ENCODE measurements around the gene CERKL. TPM values are rescaled to one million over a fixed set of nuclear protein-coding genes. Genes with fewer than 3 reads are reported as not detected.
"Not testable (repeated sequence)": the region's sequence is repeated elsewhere in the genome, so short reads cannot be mapped to it uniquely, and the experiment has no call there.

CERKL gene, protein sequence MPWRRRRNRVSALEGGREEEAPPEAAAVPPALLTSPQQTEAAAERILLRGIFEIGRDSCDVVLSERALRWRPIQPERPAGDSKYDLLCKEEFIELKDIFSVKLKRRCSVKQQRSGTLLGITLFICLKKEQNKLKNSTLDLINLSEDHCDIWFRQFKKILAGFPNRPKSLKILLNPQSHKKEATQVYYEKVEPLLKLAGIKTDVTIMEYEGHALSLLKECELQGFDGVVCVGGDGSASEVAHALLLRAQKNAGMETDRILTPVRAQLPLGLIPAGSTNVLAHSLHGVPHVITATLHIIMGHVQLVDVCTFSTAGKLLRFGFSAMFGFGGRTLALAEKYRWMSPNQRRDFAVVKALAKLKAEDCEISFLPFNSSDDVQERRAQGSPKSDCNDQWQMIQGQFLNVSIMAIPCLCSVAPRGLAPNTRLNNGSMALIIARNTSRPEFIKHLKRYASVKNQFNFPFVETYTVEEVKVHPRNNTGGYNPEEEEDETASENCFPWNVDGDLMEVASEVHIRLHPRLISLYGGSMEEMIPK
- total RNA-seq = not detected
- long read RNA-seq = 0 reads

DNA sequence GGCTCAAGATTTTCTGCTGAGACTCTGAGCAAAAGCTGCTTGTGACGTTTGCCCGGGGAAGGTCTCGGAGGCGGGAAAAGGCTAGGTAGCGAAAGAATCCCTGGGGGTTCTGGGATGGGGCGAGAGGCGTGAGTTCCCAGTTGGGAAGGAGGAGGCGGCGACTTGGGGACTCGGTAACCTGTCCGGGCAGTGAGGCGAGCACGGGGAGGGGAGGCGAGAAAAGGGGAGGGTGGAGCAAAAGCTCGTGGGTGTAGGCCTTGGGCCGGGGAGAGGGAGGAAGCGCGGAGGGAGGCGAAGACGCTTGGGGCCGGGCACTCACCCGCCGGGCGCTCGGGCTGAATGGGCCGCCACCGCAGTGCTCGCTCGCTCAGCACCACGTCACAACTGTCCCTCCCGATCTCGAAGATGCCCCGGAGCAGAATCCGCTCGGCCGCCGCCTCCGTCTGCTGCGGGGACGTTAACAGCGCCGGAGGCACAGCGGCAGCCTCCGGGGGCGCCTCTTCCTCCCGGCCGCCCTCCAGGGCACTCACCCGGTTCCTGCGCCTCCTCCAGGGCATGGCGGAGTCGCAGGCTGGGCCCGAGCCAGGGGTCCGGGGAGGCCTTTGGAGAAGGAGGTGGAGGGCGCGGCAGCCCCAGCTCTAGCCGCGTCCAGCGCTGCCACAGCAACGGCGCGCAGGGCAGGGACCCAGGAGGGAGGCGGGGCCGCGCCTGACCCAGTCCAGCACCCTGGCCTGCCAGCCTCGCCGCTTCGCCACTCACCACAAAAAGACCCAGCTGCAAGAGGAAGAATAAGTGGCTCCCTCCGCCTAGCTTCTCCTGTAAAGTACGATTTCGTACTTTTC lies at the start of gene CERKL:
CERKL (minus strand) TSS at position 656 of the 842 bp plus-strand sequence; CDS start at position 557, 99 bp downstream.
- no peak for DNase-seq (ENCODE audit: low spot score)

DNA sequence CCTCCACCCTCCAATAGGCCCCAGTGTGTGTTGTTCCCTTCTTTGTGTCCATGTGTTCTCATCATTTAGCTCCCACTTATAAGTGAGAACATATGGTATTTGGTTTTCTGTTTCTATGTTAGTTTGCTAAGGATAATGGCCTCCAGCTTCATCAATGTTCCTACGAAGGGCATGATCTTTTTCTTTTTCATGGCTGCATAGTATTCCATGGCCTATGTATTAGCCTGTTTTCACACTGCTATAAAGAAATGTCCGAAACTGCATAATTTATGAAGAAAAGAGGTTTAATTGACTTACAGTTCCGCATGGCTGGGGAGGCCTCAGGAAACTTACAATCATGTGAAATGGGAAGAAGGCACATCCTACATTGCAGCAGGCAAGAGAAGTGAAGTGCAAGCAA lies 45.6 kb upstream of the CERKL start:
- DNase-seq (ENCODE audit: low spot score) = not testable (repeated sequence)

DNA sequence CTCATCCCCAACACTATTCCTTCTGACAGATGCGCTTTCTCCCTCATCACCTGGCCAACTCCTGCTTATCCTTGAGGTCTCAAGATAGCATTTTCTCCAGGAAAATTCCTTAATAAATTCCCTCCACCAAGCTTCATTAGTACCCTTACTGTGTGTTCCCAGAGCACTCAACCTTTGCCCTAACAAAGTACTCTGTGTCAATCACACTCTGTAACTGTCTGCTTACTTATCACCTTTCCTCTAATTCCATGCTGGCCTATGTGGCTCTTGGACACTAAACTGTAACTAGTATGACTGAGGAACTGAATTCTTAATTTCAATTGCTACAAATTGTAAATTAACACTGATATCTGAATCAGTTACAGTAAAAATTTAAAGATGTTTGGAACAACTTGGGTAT lies 41.3 kb upstream of the CERKL start:
- no peak for DNase-seq (ENCODE audit: low spot score)

DNA sequence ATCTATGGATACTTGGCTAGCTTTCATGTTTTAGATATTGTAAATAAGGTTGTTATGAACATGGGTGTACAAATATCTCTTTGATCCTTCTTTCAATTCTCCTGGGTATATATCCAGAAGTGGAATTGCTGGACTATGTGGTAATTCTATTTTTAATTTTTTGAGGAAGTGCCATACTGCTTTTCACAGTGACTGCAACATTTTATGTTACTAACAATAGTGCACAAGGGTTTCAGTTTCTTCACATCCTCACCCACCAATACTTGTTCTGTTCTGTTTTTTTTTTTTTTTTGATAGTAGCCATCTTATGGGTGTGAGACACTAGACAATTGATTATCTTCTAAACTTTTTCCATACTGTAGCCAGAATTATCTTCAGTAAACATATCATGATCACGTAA lies 40.7 kb upstream of the CERKL start:
- DNase-seq (ENCODE audit: low spot score) = no peak

DNA sequence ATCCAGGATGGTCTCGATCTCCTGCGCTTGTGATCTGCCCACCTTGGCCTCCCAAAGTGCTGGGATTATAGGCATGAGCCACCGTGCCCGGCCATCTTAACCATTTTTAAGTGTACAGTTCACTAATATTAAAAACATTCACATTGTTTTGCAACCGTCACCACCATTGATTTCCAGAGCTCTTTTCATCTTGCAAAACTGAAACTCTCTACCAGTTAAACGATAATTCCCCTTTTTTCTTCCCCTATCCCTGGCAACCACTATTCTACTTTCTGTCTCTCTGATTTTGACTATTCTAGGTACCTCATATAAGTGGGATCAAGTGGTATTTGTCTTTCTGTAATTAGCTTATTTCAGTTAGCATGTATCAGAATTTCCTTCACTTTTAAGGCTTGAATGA lies 40.2 kb upstream of the CERKL start:
- no peak for DNase-seq (ENCODE audit: low spot score)

DNA sequence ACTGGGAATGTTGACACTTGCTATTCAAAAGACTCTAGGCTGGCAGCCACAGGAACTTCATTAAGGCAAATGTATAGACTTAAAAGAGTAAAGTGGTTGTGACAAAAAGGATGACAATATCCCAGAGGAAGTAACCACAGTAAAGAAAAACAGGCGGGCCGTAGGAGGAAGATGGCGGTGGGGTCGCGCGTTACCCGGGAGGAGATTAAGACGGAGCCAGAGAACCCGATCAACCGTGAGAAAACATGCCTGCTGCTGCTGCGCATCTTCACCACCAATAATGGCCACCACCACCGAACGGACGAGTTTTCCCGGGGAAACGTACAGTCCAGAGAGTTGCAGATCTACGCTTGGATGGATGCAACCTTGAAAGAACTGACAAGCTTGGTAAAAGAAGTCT lies 37.4 kb upstream of the CERKL start:
- no peak for DNase-seq (ENCODE audit: low spot score)

DNA sequence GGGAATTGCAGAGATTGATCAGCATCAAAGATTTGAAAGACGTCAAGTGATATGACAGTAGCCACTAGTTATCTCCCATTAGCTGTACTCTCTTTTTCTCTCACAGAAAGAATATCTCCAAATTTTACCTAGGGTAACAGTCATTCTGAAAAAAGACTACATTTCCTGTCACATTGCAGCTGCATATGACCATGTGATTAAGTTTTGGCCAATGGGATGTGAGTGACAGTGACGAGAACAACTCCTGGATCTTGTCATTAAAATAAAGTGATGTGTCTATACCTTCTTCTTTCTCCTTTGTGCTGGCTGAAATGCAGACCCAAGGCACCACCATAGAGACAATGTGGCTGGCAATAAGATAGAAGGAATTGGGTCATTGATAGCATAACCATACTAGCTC lies 34.0 kb upstream of the CERKL start:
- no peak for DNase-seq (ENCODE audit: low spot score)

DNA sequence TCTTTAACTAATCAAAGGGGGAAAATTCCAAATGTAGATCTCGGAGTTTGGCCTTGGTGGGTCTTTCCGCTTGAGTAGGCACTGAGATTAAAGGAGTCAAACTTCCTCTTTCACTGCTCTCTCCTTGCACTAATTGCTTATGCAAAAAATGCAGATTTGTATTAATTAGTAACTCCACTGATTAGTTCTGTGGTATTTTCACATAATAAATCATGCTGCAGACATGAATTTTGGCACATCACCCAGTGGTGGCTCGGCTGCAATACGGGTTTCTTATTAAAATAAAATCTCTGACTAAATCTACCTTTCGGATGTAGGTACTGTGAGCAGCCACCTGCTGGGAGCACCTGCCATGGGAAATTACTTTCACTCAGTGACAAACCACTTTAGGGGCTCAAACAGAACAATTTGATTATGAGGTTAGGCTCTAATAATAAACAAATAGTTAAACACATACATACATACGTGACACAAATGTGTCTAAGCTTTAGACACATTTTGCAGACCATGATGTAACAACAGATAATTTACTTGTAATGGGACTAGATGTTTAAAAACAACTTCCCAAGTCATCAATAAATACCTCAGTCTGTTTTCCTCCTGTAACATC lies 29.8 kb upstream of the CERKL start:
- DNase-seq (ENCODE audit: low spot score) = no peak

DNA sequence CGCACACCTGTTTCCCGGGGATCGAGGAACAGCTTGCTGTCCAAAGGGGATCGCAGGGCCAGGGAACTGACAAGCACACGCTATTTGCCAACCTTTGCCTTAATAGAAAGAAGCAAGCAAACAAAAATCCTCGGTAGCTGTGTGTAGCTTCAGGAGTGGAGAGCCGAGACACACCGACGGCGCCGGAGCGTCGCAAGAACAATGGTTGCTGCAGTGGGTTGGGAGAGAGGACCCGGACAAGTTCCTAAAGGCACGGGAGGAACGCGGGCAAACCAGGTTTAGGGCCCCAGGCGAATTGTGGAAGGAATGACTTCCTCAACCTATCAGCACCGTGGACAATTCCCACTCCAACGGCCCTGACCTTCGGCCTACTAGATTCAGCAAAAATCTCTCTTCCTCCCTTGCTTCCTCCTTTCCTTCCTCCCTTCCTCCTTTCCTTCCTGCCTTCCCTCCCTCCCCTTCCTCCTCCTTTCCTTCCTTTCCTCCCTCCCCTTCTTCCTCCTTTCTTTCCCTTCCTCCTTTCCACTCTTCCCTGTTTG lies 28.3 kb upstream of the CERKL start:
- no peak for DNase-seq (ENCODE audit: low spot score)

DNA sequence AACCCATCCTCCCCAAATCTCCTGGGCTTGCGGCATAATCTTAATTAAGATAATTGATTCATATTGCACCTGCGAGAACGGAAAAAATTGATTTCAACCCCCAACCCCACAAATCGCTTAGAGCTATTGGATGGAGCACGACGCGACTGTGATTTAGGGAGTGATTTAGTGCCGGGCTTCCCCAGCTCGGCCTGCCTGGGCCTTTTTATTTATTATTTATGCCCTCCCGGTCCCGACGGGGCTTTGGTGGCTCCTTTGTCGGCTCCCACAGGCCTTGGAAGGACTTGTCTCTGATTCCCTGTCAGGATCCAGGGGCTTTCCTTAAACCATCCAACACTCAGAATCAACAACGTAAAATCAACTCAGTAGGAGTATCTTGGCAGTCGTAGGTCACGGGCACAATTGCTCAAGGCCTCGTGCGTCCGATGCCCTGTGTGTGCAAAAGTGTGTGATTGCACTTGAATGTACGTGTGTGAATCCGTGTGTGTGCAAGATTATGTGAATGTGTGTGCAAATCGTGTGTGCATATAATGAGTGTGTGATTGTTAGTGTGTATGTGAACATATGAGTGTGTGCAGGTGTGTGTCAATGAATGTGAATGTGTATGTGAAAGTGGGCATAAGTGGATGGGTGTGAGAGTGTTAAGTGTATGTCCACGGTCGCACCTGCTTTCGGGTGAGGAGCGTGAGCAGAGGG lies 27.7 kb upstream of the CERKL start:
- no peak for DNase-seq (ENCODE audit: low spot score)

DNA sequence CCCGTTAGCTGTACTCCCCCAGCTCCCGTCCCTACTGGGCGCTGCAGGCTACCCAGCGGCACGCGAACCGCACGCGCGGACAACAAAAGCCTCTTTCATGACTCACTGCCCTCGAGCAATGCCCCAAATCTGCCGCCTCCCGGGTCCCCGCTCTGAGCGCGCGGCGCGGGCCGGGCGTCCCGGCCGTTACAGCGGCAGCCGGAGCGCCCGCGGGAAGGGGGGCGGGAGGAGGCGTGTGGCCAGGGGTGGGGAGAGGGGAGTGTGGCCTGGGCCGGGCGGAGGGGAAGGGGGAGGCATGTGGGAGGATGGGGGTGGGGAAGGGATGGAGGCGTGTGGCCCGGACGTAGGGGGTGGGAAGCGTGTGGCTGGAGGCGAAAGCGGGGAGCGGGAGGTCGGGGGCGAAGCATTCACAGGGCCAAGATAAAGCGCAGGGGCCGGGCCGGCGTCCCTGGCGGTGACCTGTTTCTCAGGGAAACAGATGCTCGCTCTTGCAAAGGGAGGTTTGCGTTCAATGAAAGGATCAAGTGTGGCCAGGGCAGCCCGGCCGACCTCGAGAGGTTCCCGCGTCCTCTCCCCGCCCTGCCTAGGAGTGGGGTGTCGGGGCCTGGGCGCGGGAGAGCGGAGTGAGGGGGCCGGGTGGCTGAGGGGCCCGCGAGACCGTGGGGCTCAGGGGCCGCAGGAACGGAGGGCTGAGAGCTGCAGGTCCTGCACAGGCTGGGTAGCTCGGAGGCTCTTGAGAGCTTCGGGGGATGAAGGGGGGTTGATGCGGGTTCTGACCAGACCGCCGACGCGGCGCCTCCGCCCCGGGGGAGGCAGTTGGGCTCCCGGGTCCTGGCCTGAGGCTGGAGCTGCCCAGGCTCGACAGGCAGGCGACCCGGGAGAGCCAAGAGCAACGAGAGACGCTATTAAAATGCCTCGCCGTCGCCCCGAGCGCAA lies 26.9 kb upstream of the CERKL start:
- no peak for DNase-seq (ENCODE audit: low spot score)

DNA sequence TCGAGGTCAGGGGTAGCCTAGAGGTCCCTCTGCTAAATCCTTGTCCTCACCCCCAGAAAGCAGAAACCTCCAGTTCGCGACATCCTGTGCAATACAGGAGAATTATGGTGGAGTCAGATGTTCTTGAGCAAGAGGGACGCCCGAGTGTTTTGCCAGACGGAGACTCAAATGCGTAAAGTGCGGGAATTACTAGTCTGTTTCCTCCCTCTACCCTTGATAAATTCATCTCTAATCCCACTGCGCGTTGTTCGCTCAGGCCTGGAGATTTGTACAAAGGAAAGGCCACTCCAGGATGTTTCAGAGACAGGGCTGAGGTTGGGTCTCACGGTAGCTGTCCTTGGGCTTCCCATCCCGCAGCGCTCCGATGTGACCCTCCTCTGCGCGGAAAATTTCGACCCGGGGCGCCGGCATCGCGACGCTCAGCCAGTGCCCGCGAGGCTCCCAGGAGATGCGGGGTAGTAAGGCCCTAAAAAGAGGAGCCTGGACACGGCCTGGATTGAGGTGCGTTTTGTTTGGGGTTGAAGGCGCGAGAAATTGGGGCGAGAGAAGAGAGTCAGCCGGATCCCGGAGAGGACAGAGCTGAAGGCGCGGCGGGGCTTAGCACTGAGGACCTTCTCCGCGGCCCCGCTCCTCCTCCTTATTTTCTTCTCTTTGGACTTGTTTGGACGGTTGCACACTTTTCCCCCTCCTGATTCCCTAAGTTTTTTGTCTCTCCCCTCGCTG lies 26.1 kb upstream of the CERKL start:
- DNase-seq (ENCODE audit: low spot score) = no peak

DNA sequence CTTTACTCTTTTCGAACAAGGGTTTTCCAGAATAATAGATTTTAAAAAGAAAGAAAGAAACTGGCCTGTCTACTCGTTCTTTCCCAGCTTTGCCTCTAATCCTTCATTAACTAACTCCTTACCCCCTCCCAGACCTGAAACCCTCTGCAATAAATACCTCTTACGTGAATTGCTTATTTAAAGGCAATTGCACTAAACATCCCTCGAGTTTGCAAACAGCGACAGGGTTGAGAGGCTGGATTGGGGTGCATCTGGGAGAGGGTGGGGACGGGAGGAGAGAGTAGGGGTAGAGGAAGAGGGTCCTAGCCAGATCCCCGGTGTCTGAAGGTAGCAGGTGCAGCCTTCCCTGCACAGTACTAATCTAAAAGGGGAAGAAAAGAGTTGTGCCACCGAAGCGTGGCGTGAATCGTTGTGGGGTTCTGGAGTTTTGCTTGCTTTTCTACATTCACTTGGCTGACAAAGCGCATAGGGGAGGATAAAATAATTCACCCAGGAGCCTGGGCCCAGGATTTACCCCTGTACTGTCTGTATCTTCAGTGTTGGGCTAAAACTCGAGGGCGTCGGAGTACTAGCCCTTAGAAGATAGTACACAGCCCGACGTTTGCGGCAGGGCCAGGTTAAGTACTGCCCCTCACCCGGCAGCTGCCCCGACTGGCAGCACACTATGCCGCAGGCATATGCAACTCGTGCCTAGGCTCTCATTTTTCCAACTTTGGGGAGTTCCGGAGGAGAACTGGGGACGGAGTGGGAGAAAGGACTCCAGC lies 25.3 kb upstream of the CERKL start:
- DNase-seq (ENCODE audit: low spot score) = no peak

DNA sequence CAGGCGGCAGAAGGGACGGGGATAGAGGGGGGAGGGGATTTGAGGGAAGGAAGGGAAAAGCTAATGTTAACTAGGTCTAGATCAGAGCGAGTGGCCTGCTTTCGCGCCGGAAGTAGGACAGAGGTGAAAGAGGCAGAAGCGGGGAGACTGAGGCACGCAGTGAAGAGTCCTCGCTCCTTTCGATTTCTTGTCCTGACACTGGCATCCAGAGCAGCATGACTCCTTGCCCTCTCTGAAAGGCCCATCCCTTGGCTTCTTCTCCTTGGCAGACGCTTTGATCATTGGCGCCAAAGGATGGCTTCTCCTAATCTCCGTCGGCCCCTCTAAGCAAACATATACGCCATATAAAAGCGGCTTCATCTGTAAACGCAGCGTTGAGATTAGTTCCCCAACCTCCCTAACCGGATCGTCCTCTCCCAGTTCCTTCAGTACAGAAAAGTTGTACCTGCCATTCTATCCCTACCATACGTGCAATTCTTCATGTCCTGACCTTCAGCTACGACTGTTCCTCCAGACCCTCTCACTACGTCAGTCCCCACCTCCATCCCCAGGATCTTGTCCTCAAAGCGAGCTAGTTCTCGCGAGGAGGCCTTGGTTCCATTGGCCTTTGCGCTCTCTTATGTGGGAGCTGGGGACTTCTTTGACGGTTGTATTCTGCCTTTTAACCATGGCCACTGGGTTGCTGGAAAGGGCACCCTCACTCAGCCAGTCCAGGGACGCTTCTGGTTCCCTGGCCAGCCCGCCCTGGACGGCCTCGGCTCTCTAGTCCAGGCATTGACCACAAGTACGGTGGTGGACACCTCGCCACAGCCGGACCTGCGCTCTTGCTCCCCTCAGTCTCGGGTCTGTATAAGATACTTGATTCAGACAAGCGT lies 24.3 kb upstream of the CERKL start:
- no peak for DNase-seq (ENCODE audit: low spot score)

DNA sequence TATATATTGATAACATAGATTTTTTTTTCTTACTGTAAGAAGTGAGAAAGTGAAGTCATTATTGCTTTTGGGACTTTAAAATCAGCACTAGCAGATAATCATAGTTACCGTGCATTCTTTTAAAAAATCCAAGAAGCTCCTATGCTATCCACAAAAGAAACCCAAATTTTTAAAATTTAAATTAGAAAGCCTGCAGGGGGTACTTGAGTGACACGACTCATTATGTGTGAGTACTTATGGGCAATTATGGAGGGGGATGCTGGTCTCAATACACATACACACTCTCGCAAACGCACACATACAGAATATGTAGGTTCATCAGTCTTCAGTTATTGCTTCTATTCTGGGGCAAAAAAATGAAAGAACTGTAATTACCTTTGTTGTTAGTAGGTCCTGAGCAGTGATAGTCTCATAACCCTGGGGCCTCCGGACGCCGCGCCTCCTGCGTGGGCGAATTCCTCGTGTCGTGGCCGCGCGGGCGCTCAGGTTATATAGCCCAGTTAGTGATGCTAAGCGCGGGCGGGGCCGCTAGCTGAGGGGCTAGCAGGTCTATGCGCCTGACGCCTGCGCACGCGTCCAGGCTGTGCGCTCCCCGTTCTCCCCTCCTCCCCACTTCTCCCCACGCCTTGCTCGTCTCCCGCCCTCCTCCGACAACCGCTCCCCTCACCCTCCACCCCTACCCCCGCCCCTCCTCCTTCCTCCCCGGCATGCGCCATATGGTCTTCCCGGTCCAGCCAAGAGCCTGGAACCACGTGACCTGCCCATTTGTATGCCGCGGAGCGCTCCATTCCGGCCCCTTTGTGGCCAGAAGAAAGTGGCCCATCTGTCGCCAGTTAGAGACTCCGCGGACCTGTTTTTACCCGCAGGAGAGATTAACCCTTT lies 23.4 kb upstream of the CERKL start, which contains the start of gene NEUROD1:
NEUROD1 (minus strand) TSS at position 463 of the 882 bp plus-strand sequence. CDS start 1,657 bp downstream, outside the sequence.
- DNase-seq (ENCODE audit: low spot score) = no peak

DNA sequence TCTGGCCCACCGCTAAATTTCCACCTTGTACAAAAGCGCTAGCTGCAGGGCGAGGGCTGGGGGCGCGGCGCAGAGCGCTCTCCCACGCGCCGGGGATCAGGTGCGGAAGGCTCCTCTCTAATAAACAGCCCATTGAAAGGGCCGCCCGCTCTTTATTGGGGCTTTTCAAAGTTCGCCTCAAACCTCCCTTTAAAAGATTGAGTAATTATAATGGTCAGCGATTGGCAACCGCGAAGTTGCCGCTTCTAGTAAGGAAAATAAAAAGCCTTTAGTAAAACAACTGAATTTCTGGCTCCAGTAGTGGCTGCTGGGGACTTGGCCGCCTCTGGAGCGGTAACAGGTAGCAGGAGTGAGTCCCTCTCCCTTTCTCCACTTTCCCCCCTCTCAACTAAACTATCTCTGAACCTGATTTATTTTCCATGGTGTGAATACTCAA lies 22.7 kb upstream of the CERKL start:
- no peak for DNase-seq (ENCODE audit: low spot score)
